K562 (cell line): ENCODE measurements around the gene DAO.

Source experiments
- CBX2 ChIP-seq: fragments of 200-600 bp; sonication (generic); IDR thresholded peaks from one replicate; pipeline ENCODE4 v1.6.1; 2012; ENCODE audit warnings: mild to moderate bottlenecking, low read length, inconsistent platforms; ENCODE audit not compliant: insufficient read depth, poor library complexity, severe bottlenecking
- EP300 ChIP-seq: IDR thresholded peaks from 2 replicates; pipeline ENCODE4 v1.6.1; 2012; ENCODE audit warnings: low read length, improper control_type of control experiment
- EZH2 ChIP-seq: IDR thresholded peaks from 2 replicates; pipeline ENCODE4 v1.6.1; 2012; ENCODE audit warnings: low read depth, mild to moderate bottlenecking, inconsistent platforms, low read length, borderline replicate concordance
- SFPQ ChIP-seq: fragments of 200-400 bp; formaldehyde crosslinking; IDR thresholded peaks from 2 replicates; pipeline ENCODE4 v1.6.1; 2017; ENCODE audit warnings: mild to moderate bottlenecking, low read depth, low read length, moderate library complexity
- SMARCA4 ChIP-seq: fragments of 450-650 bp; IDR thresholded peaks from 2 replicates; pipeline ENCODE4 v1.6.1; 2016
- SP2 ChIP-seq: IDR thresholded peaks from 2 replicates; pipeline ENCODE4 v1.6.1; 2011; ENCODE audit warnings: mild to moderate bottlenecking, low read depth, low read length, moderate library complexity; ENCODE audit not compliant: poor library complexity, severe bottlenecking; ENCODE audit errors: extremely low read depth
- TBP ChIP-seq: optimal IDR thresholded peaks from 2 replicates; pipeline ENCODE3; 2011; ENCODE audit warnings: low read depth, low read length, improper control_type of control experiment
- ZBTB8A ChIP-seq: fragments of 450-650 bp; IDR thresholded peaks from 2 replicates; pipeline ENCODE4 v1.6.1; 2018; ENCODE audit warnings: mild to moderate bottlenecking, moderate library complexity; ENCODE audit not compliant: partially characterized antibody
- ZNF395 ChIP-seq: fragments of 200-800 bp; sonication (Bioruptor generic); IDR thresholded peaks from 2 replicates; pipeline ENCODE4 v1.6.1; 2017; ENCODE audit warnings: missing genetic modification characterization, missing compliant biosample characterization

- no peak for TF ChIP-seq SFPQ
- no peak for TF ChIP-seq EZH2
- no peak for TF ChIP-seq ZNF395 (CRISPR knock-in tag)
- no peak for TF ChIP-seq TBP
- no peak for TF ChIP-seq SP2
- no peak for TF ChIP-seq SMARCA4
- TF ChIP-seq CBX2, result no peak
- no peak for TF ChIP-seq ZBTB8A
- TF ChIP-seq EP300, result no peak
These were observed 54.1 kb downstream of the DAO start for GRCh38 chr12:108933949-108934348.
